ENCODE results near the gene IGF1. TPM values are rescaled to one million over a fixed set of nuclear protein-coding genes. Genes with fewer than 3 reads are reported as not detected.

The IGF1 gene
- total RNA-seq, 2 experiments from 2014 or later = 0.90 to 1.2 TPM

GRCh38 chr12:102512523-102512922, 32.2 kb upstream of the IGF1 start:
- no peak for TF ChIP-seq CTCF (IDR thresholded peaks at IDR 0.05)
- H3K27ac Mint-ChIP-seq = no peak overlapping the region
- ChIA-PET POLR2A (no interaction called here), CTCF (interaction anchor here (1.1 kb wide), 1 partner anchor 88 kb away, joined by 3 read pairs; no protein-coding TSS in a partner anchor)
- no peak overlapping the region for H3K4me3 Mint-ChIP-seq
- intact Hi-C loops (cut with micrococcal nuclease) = no loop called here
- no peaks in the 10 kb centered on the region for H3K36me3 Mint-ChIP-seq (ENCODE audit: low read depth)
- peaks cover 5% of the 10 kb centered on the region for H3K27me3 Mint-ChIP-seq
- no peaks in the 10 kb centered on the region for H3K9me3 Mint-ChIP-seq
- DNase-seq (no peak), ATAC-seq (no peak)
- H3K4me1 Mint-ChIP-seq (ENCODE audit: low read depth) = no peaks in the 10 kb centered on the region

DNA sequence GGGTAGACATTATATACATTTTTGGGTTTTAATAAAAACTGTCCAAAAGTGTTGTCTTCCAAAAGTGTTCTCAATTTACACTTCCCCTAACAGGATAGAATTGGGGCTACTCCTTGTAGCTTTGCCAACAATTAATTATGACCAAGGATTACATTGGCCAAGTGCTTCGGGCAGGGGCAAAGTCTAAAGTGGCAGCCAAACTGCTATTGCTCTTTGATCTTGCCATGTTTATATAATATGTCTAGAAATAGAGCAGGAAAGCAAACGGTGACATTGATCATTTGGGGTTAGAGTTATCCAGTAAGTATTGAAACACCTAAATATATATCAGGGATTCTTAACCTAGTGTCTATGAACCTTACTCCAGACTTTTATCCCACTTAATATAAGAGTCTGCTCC, 31.2 kb upstream of the IGF1 start:
- ATAC-seq (no peak), DNase-seq (no peak)
- Mint-ChIP-seq H3K27me3 (peaks cover 5% of the 10 kb centered on the region), H3K27ac (no peak overlapping the region), H3K9me3 (no peaks in the 10 kb centered on the region), H3K4me3 (no peak overlapping the region), H3K36me3 (ENCODE audit: low read depth) (no peaks in the 10 kb centered on the region), H3K4me1 (ENCODE audit: low read depth) (no peaks in the 10 kb centered on the region)
- intact Hi-C loops (cut with micrococcal nuclease) = no loop called here
- POLR2A ChIA-PET = no interaction called here
- CTCF ChIA-PET = no interaction called here
- no peak for TF ChIP-seq CTCF (IDR thresholded peaks at IDR 0.05)

- Mint-ChIP-seq H3K36me3 (ENCODE audit: low read depth) (no peaks in the 10 kb centered on the region), H3K4me3 (no peak overlapping the region), H3K4me1 (ENCODE audit: low read depth) (no peaks in the 10 kb centered on the region), H3K27ac (no peak overlapping the region), H3K27me3 (peaks cover 2% of the 10 kb centered on the region), H3K9me3 (no peaks in the 10 kb centered on the region)
- TF ChIP-seq CTCF (IDR thresholded peaks at IDR 0.05) = no peak
- no peak for ATAC-seq
- intact Hi-C loops (cut with micrococcal nuclease) = no loop called here
- CTCF ChIA-PET = no interaction called here
- POLR2A ChIA-PET = no interaction called here
- DNase-seq = no peak
Measured at GRCh38 chr12:102510463-102510862, 30.1 kb upstream of the IGF1 start.

DNA sequence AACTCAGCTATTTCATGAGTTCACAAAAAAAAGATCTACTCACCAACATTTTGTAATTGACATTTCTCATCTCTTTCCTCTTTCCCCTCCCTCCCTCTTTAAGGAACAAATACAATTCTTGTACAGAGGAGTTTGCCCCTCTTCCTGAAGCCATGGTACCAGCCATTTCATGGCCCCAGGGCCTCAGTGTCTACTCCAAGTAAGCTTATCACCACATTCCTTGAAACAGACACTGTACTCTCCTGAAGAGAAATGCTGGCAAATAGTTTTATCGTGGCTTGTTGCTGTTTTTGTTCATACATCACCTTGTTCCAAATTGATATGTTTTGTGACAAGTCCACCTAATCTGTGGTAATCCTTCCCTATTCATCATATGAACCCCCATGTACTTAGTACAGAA, 29.7 kb upstream of the IGF1 start:
- Mint-ChIP-seq H3K9me3 (no peaks in the 10 kb centered on the region), H3K4me3 (no peak overlapping the region), H3K27me3 (peaks cover 2% of the 10 kb centered on the region), H3K4me1 (ENCODE audit: low read depth) (no peaks in the 10 kb centered on the region), H3K27ac (no peak overlapping the region), H3K36me3 (ENCODE audit: low read depth) (no peaks in the 10 kb centered on the region)
- CTCF ChIA-PET = no interaction called here
- no peak for TF ChIP-seq CTCF (IDR thresholded peaks at IDR 0.05)
- intact Hi-C loops (cut with micrococcal nuclease) = no loop called here
- DNase-seq = no peak
- ATAC-seq = no peak
- POLR2A ChIA-PET = no interaction called here

- no peak overlapping the region for H3K27ac Mint-ChIP-seq
- H3K9me3 Mint-ChIP-seq = no peaks in the 10 kb centered on the region
- ChIA-PET POLR2A (interaction anchor here (0.7 kb wide), 1 partner anchor 1423 kb away, joined by 3 read pairs; no protein-coding TSS in a partner anchor), CTCF (no interaction called here)
- peaks cover 6% of the 10 kb centered on the region for H3K27me3 Mint-ChIP-seq
- no peaks in the 10 kb centered on the region for H3K4me1 Mint-ChIP-seq (ENCODE audit: low read depth)
- ATAC-seq (no peak), DNase-seq (no peak)
- no peak for TF ChIP-seq CTCF (IDR thresholded peaks at IDR 0.05)
- no peak overlapping the region for H3K4me3 Mint-ChIP-seq
- H3K36me3 Mint-ChIP-seq (ENCODE audit: low read depth) = no peaks in the 10 kb centered on the region
- intact Hi-C loops (cut with micrococcal nuclease) = no loop called here
Measured at GRCh38 chr12:102509123-102509626, 28.8 kb upstream of the IGF1 start.

Measured in activated CD8-positive, alpha-beta T cell treated with anti-CD3 and anti-CD28 coated beads for 36 hours (primary cell).